Caco-2 (cell line): ENCODE data around the gene ATF6. TPM values are rescaled to one million over a fixed set of nuclear protein-coding genes. Genes with fewer than 3 reads are reported as not detected.

Experiments
- BruUV-seq: library from RNA; stranded (reverse); fragments of 400-500 nt; replicated peaks from 2 replicates; lab custom pipeline; 2021; lab: Mats Ljungman, UMichigan
- CTCF ChIA-PET: fragments of 300-600 bp; sonication (Branson Sonifier 250); formaldehyde crosslinking; loops from one replicate; lab custom pipeline; 2022; ENCODE audit warnings: antibody characterized with exemption; lab: Charles Lee
- POLR2A ChIA-PET: fragments of 300-600 bp; sonication (Branson Sonifier 250); formaldehyde crosslinking; loops from one replicate; lab custom pipeline; 2022; ENCODE audit warnings: antibody characterized with exemption; lab: Charles Lee
- DNase-seq, 2 experiments: peaks; one replicate each; pipeline versions ENCODE4 v3.0.0 to v3.0.0-alpha.2; 2020 to 2022
- H3K27me3 ChIP-seq: replicated peaks from 2 replicates; pipeline ENCODE4 v1.6.0; 2011; ENCODE audit warnings: low read length; ENCODE audit not compliant: control insufficient read depth, insufficient read depth
- H3K36me3 ChIP-seq: 2 replicates; pipeline ENCODE4 v1.5.1; 2011; ENCODE audit warnings: low read length; ENCODE audit not compliant: control insufficient read depth, insufficient read depth
- H3K4me1 ChIP-seq: fragments of 250-450 bp; sonication (Bioruptor Pico); 2 replicates; pipeline ENCODE4 v1.5.1; 2020; ENCODE audit warnings: mild to moderate bottlenecking
- H3K4me3 ChIP-seq: 2 replicates; pipeline ENCODE4 v1.5.1; 2011; ENCODE audit warnings: low read depth, mild to moderate bottlenecking, control low read depth, low read length
- H3K9me3 ChIP-seq: fragments of 250-450 bp; sonication (Bioruptor Pico); 2 replicates; pipeline ENCODE4 v1.5.1; 2020; ENCODE audit warnings: mild to moderate bottlenecking, moderate library complexity
- H3K27ac Mint-ChIP-seq: one replicate; pipeline ENCODE4 v1.8.0; 2022; ENCODE audit warnings: mixed read lengths; ENCODE audit not compliant: unreplicated experiment
- H3K27me3 Mint-ChIP-seq: one replicate; pipeline ENCODE4 v1.8.0; 2022; ENCODE audit warnings: mixed read lengths; ENCODE audit not compliant: insufficient read depth, unreplicated experiment
- H3K36me3 Mint-ChIP-seq: one replicate; pipeline ENCODE4 v1.8.0; 2022; ENCODE audit warnings: mild to moderate bottlenecking, mixed read lengths; ENCODE audit not compliant: insufficient read depth, unreplicated experiment
- H3K4me1 Mint-ChIP-seq: one replicate; pipeline ENCODE4 v1.8.0; 2022; ENCODE audit warnings: low read depth, mixed read lengths; ENCODE audit not compliant: unreplicated experiment
- H3K4me3 Mint-ChIP-seq: one replicate; pipeline ENCODE4 v1.8.0; 2022; ENCODE audit warnings: mild to moderate bottlenecking, moderate library complexity, mixed read lengths; ENCODE audit not compliant: unreplicated experiment
- H3K9me3 Mint-ChIP-seq: one replicate; pipeline ENCODE4 v1.8.0; 2022; ENCODE audit warnings: mixed read lengths; ENCODE audit not compliant: unreplicated experiment
- CTCF ChIP-seq, 2 experiments: fragments of 200-600 bp in 1 of 2; IDR thresholded peaks; 1 replicate in 1 of 2; 2 replicates in 1 of 2; pipeline versions ENCODE4 v1.5.1 to v1.8.0; 2011 to 2022; ENCODE audit warnings: antibody characterized with exemption in 1 of 2, control low read depth in 1 of 2, inconsistent platforms in 1 of 2, low read depth in 1 of 2, low read length in 1 of 2, mild to moderate bottlenecking in 1 of 2, moderate library complexity in 1 of 2; ENCODE audit not compliant: insufficient read depth in 1 of 2, severe bottlenecking in 1 of 2, unreplicated experiment in 1 of 2
- intact Hi-C: fragments of 100-400 bp; cut with micrococcal nuclease; formaldehyde crosslinking; loops from one replicate; pipeline ENCODE4 v1.10.0; 2022; ENCODE audit not compliant: unreplicated experiment
- total RNA-seq: library from RNA; stranded (reverse); gene quantifications from 2 replicates; pipeline ENCODE4 v1.2.3, GENCODE V29; 2022

ATF6 gene
- total RNA-seq, 1 experiment from 2014 or later: 16.4 TPM

GRCh38 chr1:161719325-161719611 lies 46.9 kb upstream of the ATF6 start:
- Mint-ChIP-seq H3K27me3 (peaks cover 24% of the 10 kb centered on the region), H3K36me3 (peaks cover 4% of the 10 kb centered on the region), H3K9me3 (no peaks in the 10 kb centered on the region), H3K4me1 (no peaks in the 10 kb centered on the region), H3K4me3 (no peak overlapping the region), H3K27ac (no peak overlapping the region)
- no peaks in the 10 kb centered on the region for H3K4me1 ChIP-seq
- ChIA-PET POLR2A (no interaction called here), CTCF (no interaction called here)
- BruUV-seq: no TSS peak
- no peaks in the 10 kb centered on the region for H3K27me3 ChIP-seq
- DNase-seq: no peak
- TF ChIP-seq CTCF (IDR thresholded peaks at IDR 0.05; ENCODE audit: insufficient read depth in 1 of 2, low read depth in 1 of 2, low read length in 1 of 2, severe bottlenecking in 1 of 2, unreplicated experiment in 1 of 2): no peak
- H3K9me3 ChIP-seq: no peaks in the 10 kb centered on the region
- intact Hi-C loops: no loop called here
- no peak overlapping the region for H3K4me3 ChIP-seq
- no peaks in the 10 kb centered on the region for H3K36me3 ChIP-seq

GRCh38 chr1:161720422-161720821 lies 45.7 kb upstream of the ATF6 start:
- BruUV-seq: no TSS peak
- Histone ChIP-seq H3K4me1 (no peaks in the 10 kb centered on the region), H3K4me3 (no peak overlapping the region), H3K27me3 (no peaks in the 10 kb centered on the region), H3K36me3 (no peaks in the 10 kb centered on the region), H3K9me3 (no peaks in the 10 kb centered on the region)
- Mint-ChIP-seq H3K27me3 (peaks cover 24% of the 10 kb centered on the region), H3K4me1 (peaks cover 3% of the 10 kb centered on the region), H3K4me3 (no peak overlapping the region), H3K27ac (no peak overlapping the region), H3K36me3 (peaks cover 4% of the 10 kb centered on the region), H3K9me3 (no peaks in the 10 kb centered on the region)
- intact Hi-C loops: no loop called here
- ChIA-PET CTCF (no interaction called here), POLR2A (no interaction called here)
- no peak for TF ChIP-seq CTCF (IDR thresholded peaks at IDR 0.05; ENCODE audit: insufficient read depth in 1 of 2, low read depth in 1 of 2, low read length in 1 of 2, severe bottlenecking in 1 of 2, unreplicated experiment in 1 of 2)
- DNase-seq: no peak

GRCh38 chr1:161720956-161721737 lies 45.0 kb upstream of the ATF6 start, which contains the start of gene FCRLB:
TSS of gene FCRLB (plus strand) at chr1:161721544. CDS start at chr1:161722673, 1,129 bp downstream.
- H3K27me3 ChIP-seq: no peaks in the 10 kb centered on the region
- ChIA-PET CTCF (no interaction called here), POLR2A (no interaction called here)
- no peaks in the 10 kb centered on the region for H3K9me3 ChIP-seq
- Mint-ChIP-seq H3K36me3 (peaks cover 4% of the 10 kb centered on the region), H3K9me3 (no peaks in the 10 kb centered on the region), H3K27me3 (peaks cover 24% of the 10 kb centered on the region), H3K4me3 (no peak within 1 kb of the TSS), H3K27ac (no peak within 1 kb of the TSS), H3K4me1 (peaks cover 7% of the 10 kb centered on the region)
- intact Hi-C loops: no loop called here
- BruUV-seq: no TSS peak
- DNase-seq: no peak
- no peaks in the 10 kb centered on the region for H3K36me3 ChIP-seq
- TF ChIP-seq CTCF (IDR thresholded peaks at IDR 0.05; ENCODE audit: insufficient read depth in 1 of 2, low read depth in 1 of 2, low read length in 1 of 2, severe bottlenecking in 1 of 2, unreplicated experiment in 1 of 2): no peak
- no peak within 1 kb of the TSS for H3K4me3 ChIP-seq
- H3K4me1 ChIP-seq: no peaks in the 10 kb centered on the region
